Neural cell (in vitro differentiated cells): ENCODE measurements around the gene NPAS3. TPM values are rescaled to one million over a fixed set of nuclear protein-coding genes. Genes with fewer than 3 reads are reported as not detected.

Source experiments
- H2AFZ ChIP-seq: fragments of 200-600, 300-800 bp; sonication (generic), shearing (Covaris generic); 2 replicates; pipeline ENCODE4 v1.6.0; 2014; ENCODE audit warnings: low read depth, mild to moderate bottlenecking, antibody characterized with exemption, low read length, moderate library complexity
- H3F3A ChIP-seq: fragments of 200-600 bp; shearing (Covaris generic); 2 replicates; pipeline ENCODE4 v1.6.1; 2016; ENCODE audit warnings: mild to moderate bottlenecking, moderate library complexity, mixed read lengths, antibody characterized with exemption, low read length; ENCODE audit not compliant: insufficient read depth, poor library complexity, severe bottlenecking
- H3K27ac ChIP-seq: fragments of 200-600, 300-800 bp; sonication (generic), shearing (Covaris generic); 2 replicates; pipeline ENCODE4 v1.5.1; 2014; ENCODE audit warnings: mild to moderate bottlenecking, low read length, moderate library complexity
- H3K27me3 ChIP-seq: fragments of 300-800, 200-600 bp; sonication (generic), shearing (Covaris generic); 2 replicates; pipeline ENCODE4 v1.6.0; 2014; ENCODE audit warnings: mild to moderate bottlenecking, low read depth, low read length, moderate library complexity; ENCODE audit not compliant: insufficient read depth
- H3K36me3 ChIP-seq: fragments of 300-800, 200-600 bp; sonication (generic), shearing (Covaris generic); 2 replicates; pipeline ENCODE4 v1.5.1; 2014; ENCODE audit warnings: mild to moderate bottlenecking, antibody characterized with exemption, low read length, moderate library complexity; ENCODE audit not compliant: insufficient read depth
- H3K4me2 ChIP-seq: fragments of 300-800, 200-600 bp; sonication (generic), shearing (Covaris generic); 2 replicates; pipeline ENCODE4 v1.6.0; 2014; ENCODE audit warnings: mild to moderate bottlenecking, low read length
- H3K4me3 ChIP-seq: fragments of 300-800, 200-600 bp; sonication (generic), shearing (Covaris generic); 2 replicates; pipeline ENCODE4 v1.5.1; 2014; ENCODE audit warnings: mild to moderate bottlenecking, low read length, moderate library complexity
- H3K79me2 ChIP-seq: fragments of 200-600 bp; shearing (Covaris generic); replicated peaks from 2 replicates; pipeline ENCODE4 v1.6.0; 2014; ENCODE audit warnings: mild to moderate bottlenecking, low read length, moderate library complexity; ENCODE audit not compliant: insufficient read depth
- H3K9ac ChIP-seq: fragments of 300-800, 200-600 bp; sonication (generic), shearing (Covaris generic); 2 replicates; pipeline ENCODE4 v1.6.1; 2016; ENCODE audit warnings: mild to moderate bottlenecking, low read length, mixed read lengths
- H3K9me2 ChIP-seq: fragments of 200-600 bp; shearing (Covaris generic); 2 replicates; pipeline ENCODE4 v1.6.1; 2016; ENCODE audit warnings: mild to moderate bottlenecking, low read length, mixed read lengths; ENCODE audit not compliant: insufficient read depth
- H3K9me3 ChIP-seq: fragments of 200-600, 300-800 bp; sonication (generic), shearing (Covaris generic); 2 replicates; pipeline ENCODE4 v1.6.1; 2016; ENCODE audit warnings: mild to moderate bottlenecking, mixed run types, low read length, moderate library complexity, mixed read lengths
- H4K20me1 ChIP-seq: fragments of 200-600 bp; shearing (Covaris generic); 2 replicates; pipeline ENCODE4 v1.6.1; 2016; ENCODE audit warnings: mild to moderate bottlenecking, mixed run types; ENCODE audit not compliant: insufficient read depth
- EP300 ChIP-seq: fragments of 450-650 bp; conservative IDR thresholded peaks from 2 replicates; pipeline ENCODE4 v1.6.1; 2014; ENCODE audit warnings: antibody characterized with exemption, mild to moderate bottlenecking, moderate library complexity; ENCODE audit not compliant: poor library complexity, severe bottlenecking
- EZH2 ChIP-seq: fragments of 200-600, 300-800 bp; shearing (Covaris generic), sonication (generic); IDR thresholded peaks from 2 replicates; pipeline ENCODE4 v1.6.1; 2014; ENCODE audit warnings: antibody characterized with exemption, low read length, borderline replicate concordance, mild to moderate bottlenecking; ENCODE audit not compliant: insufficient read depth, poor library complexity, severe bottlenecking
- MXI1 ChIP-seq: fragments of 450-650 bp; conservative IDR thresholded peaks from 2 replicates; pipeline ENCODE4 v1.6.1; 2014; ENCODE audit warnings: antibody characterized with exemption, mild to moderate bottlenecking; ENCODE audit not compliant: poor library complexity, severe bottlenecking
- POLR2AphosphoS5 ChIP-seq: IDR thresholded peaks from 2 replicates; pipeline ENCODE4 v1.6.1; 2012
- RAD21 ChIP-seq: fragments of 450-650 bp; conservative IDR thresholded peaks from 2 replicates; pipeline ENCODE4 v1.6.1; 2014; ENCODE audit warnings: antibody characterized with exemption, mild to moderate bottlenecking, moderate library complexity
- SMC3 ChIP-seq: fragments of 450-650 bp; conservative IDR thresholded peaks from 2 replicates; pipeline ENCODE4 v1.6.1; 2014; ENCODE audit warnings: antibody characterized with exemption, mild to moderate bottlenecking, moderate library complexity; ENCODE audit not compliant: poor library complexity
- TAF1 ChIP-seq: IDR thresholded peaks from 2 replicates; pipeline ENCODE4 v1.6.1; 2012; ENCODE audit warnings: low read depth
- polyA plus RNA-seq: library from polyadenylated mRNA; depleted of rRNA; stranded (reverse); fragments of >200 nt; gene quantifications from 2 replicates; pipeline ENCODE4 v1.2.3, GENCODE V29; 2014
- TF ChIP-seq, protein P1 (sequence below): IDR thresholded peaks from 2 replicates; pipeline ENCODE4 v1.6.1; 2012; ENCODE audit warnings: borderline replicate concordance
- TF ChIP-seq, protein P2 (sequence below): fragments of 450-650 bp; IDR thresholded peaks from 2 replicates; pipeline ENCODE4 v1.5.1; 2014; ENCODE audit warnings: antibody characterized with exemption, mild to moderate bottlenecking, moderate library complexity; ENCODE audit not compliant: poor library complexity, severe bottlenecking

The NPAS3 gene
- polyA plus RNA-seq, 1 donor from 2014 or later = 1.3 TPM

DNA sequence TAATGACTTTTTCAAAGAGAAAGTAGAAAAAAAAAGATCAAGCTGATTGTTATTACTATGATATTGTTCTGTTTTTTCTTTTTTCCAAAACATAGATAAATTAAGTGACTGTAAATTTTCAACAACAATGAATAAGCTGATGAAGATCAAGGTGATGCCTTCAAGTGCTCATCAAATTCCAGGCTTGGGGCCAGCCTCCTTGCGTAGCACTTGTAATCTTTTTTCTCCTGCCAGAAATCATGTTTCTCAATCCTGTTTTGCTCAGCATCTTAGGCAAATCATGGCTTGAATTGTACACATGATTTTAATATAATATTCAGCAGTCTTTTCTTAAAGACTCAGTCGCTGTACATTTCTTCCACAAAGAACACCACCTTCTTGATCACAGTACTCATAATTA is 333.2 kb downstream of the NPAS3 start:
- Histone ChIP-seq H3K27me3 (no peaks in the 10 kb centered on the region), H3K27ac (no peak overlapping the region), H3K4me2 (no peak overlapping the region), H3K9ac (no peak overlapping the region), H3F3A (no peaks in the 10 kb centered on the region), H3K36me3 (no peaks in the 10 kb centered on the region), H2AFZ (no peak overlapping the region), H3K4me3 (no peak overlapping the region), H3K9me2 (no peaks in the 10 kb centered on the region), H4K20me1 (no peaks in the 10 kb centered on the region), H3K9me3 (no peaks in the 10 kb centered on the region), H3K79me2 (no peaks in the 10 kb centered on the region)
- TF ChIP-seq TAF1 = no peak
- TF ChIP-seq EZH2 = no peak
- no peak for TF ChIP-seq POLR2AphosphoS5
- TF ChIP-seq SMC3 = no peak
- no peak for TF ChIP-seq MXI1
- TF ChIP-seq, protein P1, sequence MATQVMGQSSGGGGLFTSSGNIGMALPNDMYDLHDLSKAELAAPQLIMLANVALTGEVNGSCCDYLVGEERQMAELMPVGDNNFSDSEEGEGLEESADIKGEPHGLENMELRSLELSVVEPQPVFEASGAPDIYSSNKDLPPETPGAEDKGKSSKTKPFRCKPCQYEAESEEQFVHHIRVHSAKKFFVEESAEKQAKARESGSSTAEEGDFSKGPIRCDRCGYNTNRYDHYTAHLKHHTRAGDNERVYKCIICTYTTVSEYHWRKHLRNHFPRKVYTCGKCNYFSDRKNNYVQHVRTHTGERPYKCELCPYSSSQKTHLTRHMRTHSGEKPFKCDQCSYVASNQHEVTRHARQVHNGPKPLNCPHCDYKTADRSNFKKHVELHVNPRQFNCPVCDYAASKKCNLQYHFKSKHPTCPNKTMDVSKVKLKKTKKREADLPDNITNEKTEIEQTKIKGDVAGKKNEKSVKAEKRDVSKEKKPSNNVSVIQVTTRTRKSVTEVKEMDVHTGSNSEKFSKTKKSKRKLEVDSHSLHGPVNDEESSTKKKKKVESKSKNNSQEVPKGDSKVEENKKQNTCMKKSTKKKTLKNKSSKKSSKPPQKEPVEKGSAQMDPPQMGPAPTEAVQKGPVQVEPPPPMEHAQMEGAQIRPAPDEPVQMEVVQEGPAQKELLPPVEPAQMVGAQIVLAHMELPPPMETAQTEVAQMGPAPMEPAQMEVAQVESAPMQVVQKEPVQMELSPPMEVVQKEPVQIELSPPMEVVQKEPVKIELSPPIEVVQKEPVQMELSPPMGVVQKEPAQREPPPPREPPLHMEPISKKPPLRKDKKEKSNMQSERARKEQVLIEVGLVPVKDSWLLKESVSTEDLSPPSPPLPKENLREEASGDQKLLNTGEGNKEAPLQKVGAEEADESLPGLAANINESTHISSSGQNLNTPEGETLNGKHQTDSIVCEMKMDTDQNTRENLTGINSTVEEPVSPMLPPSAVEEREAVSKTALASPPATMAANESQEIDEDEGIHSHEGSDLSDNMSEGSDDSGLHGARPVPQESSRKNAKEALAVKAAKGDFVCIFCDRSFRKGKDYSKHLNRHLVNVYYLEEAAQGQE = no peak
- TF ChIP-seq RAD21 = no peak
- TF ChIP-seq, protein P2, sequence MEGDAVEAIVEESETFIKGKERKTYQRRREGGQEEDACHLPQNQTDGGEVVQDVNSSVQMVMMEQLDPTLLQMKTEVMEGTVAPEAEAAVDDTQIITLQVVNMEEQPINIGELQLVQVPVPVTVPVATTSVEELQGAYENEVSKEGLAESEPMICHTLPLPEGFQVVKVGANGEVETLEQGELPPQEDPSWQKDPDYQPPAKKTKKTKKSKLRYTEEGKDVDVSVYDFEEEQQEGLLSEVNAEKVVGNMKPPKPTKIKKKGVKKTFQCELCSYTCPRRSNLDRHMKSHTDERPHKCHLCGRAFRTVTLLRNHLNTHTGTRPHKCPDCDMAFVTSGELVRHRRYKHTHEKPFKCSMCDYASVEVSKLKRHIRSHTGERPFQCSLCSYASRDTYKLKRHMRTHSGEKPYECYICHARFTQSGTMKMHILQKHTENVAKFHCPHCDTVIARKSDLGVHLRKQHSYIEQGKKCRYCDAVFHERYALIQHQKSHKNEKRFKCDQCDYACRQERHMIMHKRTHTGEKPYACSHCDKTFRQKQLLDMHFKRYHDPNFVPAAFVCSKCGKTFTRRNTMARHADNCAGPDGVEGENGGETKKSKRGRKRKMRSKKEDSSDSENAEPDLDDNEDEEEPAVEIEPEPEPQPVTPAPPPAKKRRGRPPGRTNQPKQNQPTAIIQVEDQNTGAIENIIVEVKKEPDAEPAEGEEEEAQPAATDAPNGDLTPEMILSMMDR = no peak
- no peak for TF ChIP-seq EP300

- no peak overlapping the region for H3K4me3 ChIP-seq
- H3K36me3 ChIP-seq = no peaks in the 10 kb centered on the region
- no peaks in the 10 kb centered on the region for H3K9me2 ChIP-seq
- H3K27ac ChIP-seq = no peak overlapping the region
- no peaks in the 10 kb centered on the region for H3K27me3 ChIP-seq
- TF ChIP-seq EZH2 = no peak
- TF ChIP-seq, protein P2 = no peak
- TF ChIP-seq RAD21 = no peak
- TF ChIP-seq TAF1 = no peak
- TF ChIP-seq, protein P1 = no peak
- no peak for TF ChIP-seq POLR2AphosphoS5
- no peak for TF ChIP-seq MXI1
- no peak for TF ChIP-seq EP300
- H3K9me3 ChIP-seq = no peaks in the 10 kb centered on the region
- H3K79me2 ChIP-seq = no peaks in the 10 kb centered on the region
- no peak overlapping the region for H3K4me2 ChIP-seq
- H3F3A ChIP-seq = no peaks in the 10 kb centered on the region
- H3K9ac ChIP-seq = no peak overlapping the region
- no peaks in the 10 kb centered on the region for H4K20me1 ChIP-seq
- H2AFZ ChIP-seq = no peak overlapping the region
These were observed 335.3 kb downstream of the NPAS3 start for GRCh38 chr14:33273978-33274377.
